Hepatocyte (in vitro differentiated cells): ENCODE data around the gene FBRSL1. TPM values are rescaled to one million over a fixed set of nuclear protein-coding genes. Genes with fewer than 3 reads are reported as not detected.

Source experiments
- DNase-seq: peaks from one replicate; pipeline ENCODE4 v3.0.0-alpha.2; 2016; ENCODE audit warnings: low spot score
- H2AFZ ChIP-seq: fragments of 200-600 bp; sonication (generic); 2 replicates; pipeline ENCODE4 v1.6.0; 2016; ENCODE audit warnings: antibody characterized with exemption, mild to moderate bottlenecking
- H3K27ac ChIP-seq: fragments of 200-600 bp; sonication (generic); 2 replicates; pipeline ENCODE4 v1.5.1; 2016; ENCODE audit warnings: mild to moderate bottlenecking
- H3K27me3 ChIP-seq: fragments of 200-600 bp; sonication (generic); 2 replicates; pipeline ENCODE4 v1.6.1; 2016
- H3K36me3 ChIP-seq: fragments of 200-600 bp; sonication (generic); replicated peaks from 2 replicates; pipeline ENCODE4 v1.5.1; 2016; ENCODE audit warnings: low read depth; ENCODE audit not compliant: insufficient read depth
- H3K4me1 ChIP-seq: fragments of 200-600 bp; sonication (generic); 2 replicates; pipeline ENCODE4 v1.5.1; 2016; ENCODE audit warnings: mild to moderate bottlenecking, moderate library complexity; ENCODE audit not compliant: insufficient read depth
- H3K4me2 ChIP-seq: fragments of 200-600 bp; sonication (generic); 2 replicates; pipeline ENCODE4 v1.6.0; 2016
- H3K4me3 ChIP-seq: fragments of 200-600 bp; sonication (generic); 2 replicates; pipeline ENCODE4 v1.5.1; 2016; ENCODE audit warnings: mild to moderate bottlenecking
- H3K79me2 ChIP-seq: fragments of 200-600 bp; sonication (generic); 2 replicates; pipeline ENCODE4 v1.6.0; 2017; ENCODE audit warnings: mild to moderate bottlenecking
- H3K9me2 ChIP-seq: fragments of 200-600 bp; sonication (generic); replicated peaks from 2 replicates; pipeline ENCODE4 v1.6.0; 2017; ENCODE audit warnings: mild to moderate bottlenecking; ENCODE audit not compliant: insufficient read depth
- H3K9me3 ChIP-seq: fragments of 200-600 bp; sonication (generic); 2 replicates; pipeline ENCODE4 v1.5.1; 2016; ENCODE audit warnings: low read depth, mild to moderate bottlenecking
- H4K20me1 ChIP-seq: fragments of 200-600 bp; sonication (generic); 2 replicates; pipeline ENCODE4 v1.6.0; 2016; ENCODE audit warnings: mild to moderate bottlenecking; ENCODE audit not compliant: insufficient read depth, poor library complexity, severe bottlenecking
- CTCF ChIP-seq: fragments of 200-600 bp; sonication (generic); IDR thresholded peaks from 2 replicates; pipeline ENCODE4 v1.5.1; 2016; ENCODE audit warnings: antibody characterized with exemption, mild to moderate bottlenecking; ENCODE audit not compliant: poor library complexity
- EZH2 ChIP-seq: fragments of 200-600 bp; sonication (generic); IDR thresholded peaks from 2 replicates; pipeline ENCODE4 v1.6.1; 2016; ENCODE audit warnings: antibody characterized with exemption, mild to moderate bottlenecking, borderline replicate concordance
- EZH2phosphoT487 ChIP-seq: fragments of 200-600 bp; sonication (generic); IDR thresholded peaks from one replicate; pipeline ENCODE4 v1.6.1; 2018; ENCODE audit warnings: antibody characterized with exemption, mild to moderate bottlenecking, low read depth, moderate library complexity; ENCODE audit not compliant: unreplicated experiment, severe bottlenecking
- WGBS: methylation state at CpG from one replicate; pipeline ENCODE4 v1.1.6; 2016; ENCODE audit warnings: low lambda C conversion rate; ENCODE audit errors: missing lambda C conversion rate; 5-methylcytosine and 5-hydroxymethylcytosine counted together
- polyA plus RNA-seq: library from polyadenylated mRNA; unstranded; fragments of >200 nt; fragmentation: Nextera tagmentation; extraction: Ambion mirVana; gene quantifications from 2 replicates; pipeline ENCODE4 v1.2.1, GENCODE V29; 2016
- total RNA-seq: library from RNA; depleted of rRNA; stranded (reverse); fragments of >200 nt; gene quantifications from 2 replicates; pipeline ENCODE4 v1.2.3, GENCODE V29; 2014

FBRSL1 gene
- total and polyA plus RNA-seq, 2 experiments from 2014 or later = 18.5 to 61.1 TPM

GRCh38 chr12:132492522-132492921, 2.6 kb downstream of the FBRSL1 start:
- H3K4me2 ChIP-seq = peak overlapping the region; percentile 100
- H3K9me3 ChIP-seq = no peaks in the 10 kb centered on the region
- peaks cover 69% of the 10 kb centered on the region for H3K79me2 ChIP-seq
- no peak for DNase-seq
- H2AFZ ChIP-seq = no peak overlapping the region
- TF ChIP-seq EZH2phosphoT487 = no peak
- TF ChIP-seq EZH2 = no peak
- no peak for TF ChIP-seq CTCF
- no peaks in the 10 kb centered on the region for H3K36me3 ChIP-seq
- H3K27ac ChIP-seq = no peak overlapping the region
- H3K27me3 ChIP-seq = no peaks in the 10 kb centered on the region
- H3K4me3 ChIP-seq = no peak overlapping the region
- peaks cover 60% of the 10 kb centered on the region for H3K4me1 ChIP-seq
- peaks cover 70% of the 10 kb centered on the region for H4K20me1 ChIP-seq
- 93% methylated on average over 12 of the region's 12 CpGs for WGBS
- no peaks in the 10 kb centered on the region for H3K9me2 ChIP-seq

GRCh38 chr12:132492951-132493350, 3.0 kb downstream of the FBRSL1 start:
- peaks cover 73% of the 10 kb centered on the region for H3K79me2 ChIP-seq
- H3K27ac ChIP-seq = no peak overlapping the region
- H3K4me3 ChIP-seq = no peak overlapping the region
- H4K20me1 ChIP-seq = peaks cover 74% of the 10 kb centered on the region
- no peak for DNase-seq
- WGBS = 88% methylated on average over 12 of the region's 12 CpGs
- peak overlapping the region; percentile 100 for H3K4me2 ChIP-seq
- no peaks in the 10 kb centered on the region for H3K9me3 ChIP-seq
- no peak overlapping the region for H2AFZ ChIP-seq
- peaks cover 63% of the 10 kb centered on the region for H3K4me1 ChIP-seq
- H3K27me3 ChIP-seq = no peaks in the 10 kb centered on the region
- H3K36me3 ChIP-seq = no peaks in the 10 kb centered on the region
- TF ChIP-seq EZH2phosphoT487 (no peak), CTCF (no peak), EZH2 (no peak)
- H3K9me2 ChIP-seq = no peaks in the 10 kb centered on the region

- Histone ChIP-seq H3K36me3 (no peaks in the 10 kb centered on the region), H3K4me1 (peaks cover 60% of the 10 kb centered on the region), H2AFZ (no peak overlapping the region), H3K9me3 (no peaks in the 10 kb centered on the region), H3K9me2 (no peaks in the 10 kb centered on the region), H3K4me3 (no peak overlapping the region), H3K4me2 (peak overlapping the region; percentile 100), H3K79me2 (peaks cover 80% of the 10 kb centered on the region), H4K20me1 (peaks cover 81% of the 10 kb centered on the region), H3K27ac (peak overlapping the region; percentile 87), H3K27me3 (no peaks in the 10 kb centered on the region)
- 55% methylated on average over 13 of the region's 18 CpGs for WGBS
- DNase-seq = peak; percentile 80
- TF ChIP-seq EZH2phosphoT487 (no peak), EZH2 (no peak), CTCF (no peak)
Observed at GRCh38 chr12:132493482-132494178, 3.7 kb downstream of the FBRSL1 start.
